Small intestine (tissue), 7 donors: ENCODE measurements around the gene XYLT1. TPM values are rescaled to one million over a fixed set of nuclear protein-coding genes. Genes with fewer than 3 reads are reported as not detected.

Experiments used
- DNase-seq, 2 donors: peaks; one replicate each; pipeline versions ENCODE4 v3.0.0 to v3.0.0-alpha.2; 2013
- FAIRE-seq: peaks from 2 replicates; lab custom pipeline; 2012; peaks lifted over from hg19 to GRCh38; lab: Jason Lieb, UNC
- H3K27ac ChIP-seq, 3 donors: one replicate each; pipeline ENCODE4 v1.5.1; 2013; ENCODE audit warnings: low read length in 2 of 3, mild to moderate bottlenecking in 2 of 3, control low read depth in 1 of 3, inconsistent platforms in 1 of 3, low read depth in 1 of 3, moderate library complexity in 1 of 3
- H3K27me3 ChIP-seq, 3 donors: one replicate each; pipeline ENCODE4 v1.6.1; 2013; ENCODE audit warnings: low read length in 3 of 3, inconsistent platforms in 1 of 3; ENCODE audit not compliant: control insufficient read depth in 3 of 3, insufficient read depth in 3 of 3
- H3K36me3 ChIP-seq, 3 donors: one replicate each; pipeline ENCODE4 v1.6.1; 2013; ENCODE audit warnings: low read length in 3 of 3, inconsistent platforms in 1 of 3, low read depth in 1 of 3, mild to moderate bottlenecking in 1 of 3, moderate library complexity in 1 of 3; ENCODE audit not compliant: control insufficient read depth in 3 of 3, insufficient read depth in 2 of 3
- H3K4me1 ChIP-seq, 3 donors: one replicate each; pipeline ENCODE4 v1.6.1; 2013; ENCODE audit warnings: low read length in 2 of 3, inconsistent platforms in 1 of 3, low read depth in 1 of 3, mild to moderate bottlenecking in 1 of 3, moderate library complexity in 1 of 3; ENCODE audit not compliant: control insufficient read depth in 3 of 3, insufficient read depth in 2 of 3
- H3K4me3 ChIP-seq, 3 donors: one replicate each; pipeline ENCODE4 v1.5.1; 2013; ENCODE audit warnings: low read length in 3 of 3, control low read depth in 1 of 3, inconsistent platforms in 1 of 3, low read depth in 1 of 3, mild to moderate bottlenecking in 1 of 3, moderate library complexity in 1 of 3
- H3K9me3 ChIP-seq, 2 donors: one replicate each; pipeline ENCODE4 v1.6.1; 2013; ENCODE audit warnings: low read depth in 1 of 2, low read length in 1 of 2; ENCODE audit not compliant: control insufficient read depth in 2 of 2, insufficient read depth in 1 of 2
- WGBS, 3 donors: extraction: QIAGEN DNeasy Blood & Tissue Kit; methylation state at CpG; one replicate each; pipeline ENCODE4 v1.1.7; 2013; 5-methylcytosine and 5-hydroxymethylcytosine counted together
- polyA plus RNA-seq, 4 donors: library from polyadenylated mRNA; stranded (reverse) in 3 of 4; unstranded in 1 of 4; fragments of 200-250 nt in 3 of 4; fragments of 120-200 nt in 1 of 4; gene quantifications; one replicate each; pipeline versions ENCODE4 v1.2.1 to v1.2.3, GENCODE V29; 2013
- donor health status: healthy with polysubstance abuse.
- donor health status: control.
- donor health status: control.
- donor health status: Bipolar disorder and iron deficiency.
- donor health status: healthy.

The XYLT1 gene
- polyA plus RNA-seq, 4 donors: 1.9 to 11.2 (median 4.1) TPM

GRCh38 chr16:17277981-17278381, 192.8 kb downstream of the XYLT1 start:
- DNase-seq (peak; percentile 70 to 79), FAIRE-seq (no peak)
- Histone ChIP-seq H3K4me1 (peaks cover 2 to 37% (median 18%) of the 10 kb centered on the region in 3 donors), H3K27me3 (no peaks in the 10 kb centered on the region), H3K4me3 (no peak overlapping the region), H3K36me3 (no peaks in the 10 kb centered on the region), H3K9me3 (no peaks in the 10 kb centered on the region), H3K27ac (peak overlapping the region in 1 of 3 donors; percentile 62)
- WGBS, 3 donors: 10 to 42% (median 32%) methylated on average over 10 of the region's 10 CpGs

GRCh38 chr16:17276610-17277009, 194.2 kb downstream of the XYLT1 start:
- H3K9me3 ChIP-seq: no peaks in the 10 kb centered on the region
- H3K36me3 ChIP-seq: no peaks in the 10 kb centered on the region
- peaks cover 5 to 39% (median 21%) of the 10 kb centered on the region in 3 donors for H3K4me1 ChIP-seq
- FAIRE-seq: no peak
- H3K27ac ChIP-seq: peak overlapping the region; percentile 80 to 97 (median 94)
- no peak overlapping the region for H3K4me3 ChIP-seq
- no peaks in the 10 kb centered on the region for H3K27me3 ChIP-seq
- 92 to 96% (median 94%) methylated on average over 10 of the region's 10 CpGs for WGBS, 3 donors
- no peak for DNase-seq

GRCh38 chr16:17276010-17276530, 194.7 kb downstream of the XYLT1 start:
- 26 to 59% (median 53%) methylated on average over 4 of the region's 4 CpGs for WGBS, 3 donors
- FAIRE-seq (no peak), DNase-seq (no peak)
- H3K27ac ChIP-seq: peak overlapping the region; percentile 80 to 97 (median 94)
- peaks cover 5 to 44% (median 19%) of the 10 kb centered on the region in 3 donors for H3K4me1 ChIP-seq
- H3K9me3 ChIP-seq: no peaks in the 10 kb centered on the region
- no peaks in the 10 kb centered on the region for H3K36me3 ChIP-seq
- H3K4me3 ChIP-seq: no peak overlapping the region
- no peaks in the 10 kb centered on the region for H3K27me3 ChIP-seq

GRCh38 chr16:17275076-17276009, 195.4 kb downstream of the XYLT1 start:
- DNase-seq: peak; percentile 96 to 100
- no peak for FAIRE-seq
- WGBS, 3 donors: 22 to 63% (median 40%) methylated on average over 9 of the region's 9 CpGs

GRCh38 chr16:17273142-17273561, 197.6 kb downstream of the XYLT1 start:
- FAIRE-seq (no peak), DNase-seq (peak; percentile 55 to 64)
- Histone ChIP-seq H3K27me3 (no peaks in the 10 kb centered on the region), H3K36me3 (no peaks in the 10 kb centered on the region), H3K4me3 (no peak overlapping the region), H3K27ac (peak overlapping the region in 2 of 3 donors; percentile 54 to 71), H3K4me1 (peaks cover 5 to 55% (median 21%) of the 10 kb centered on the region in 3 donors), H3K9me3 (no peaks in the 10 kb centered on the region)
- 46 to 54% (median 47%) methylated on average over 4 of the region's 4 CpGs for WGBS, 3 donors

More at GRCh38 chr16:17275076-17276009, 195.4 kb downstream of the XYLT1 start:
- peaks cover 5 to 51% (median 19%) of the 10 kb centered on the region in 3 donors for H3K4me1 ChIP-seq
- H3K4me3 ChIP-seq: no peak overlapping the region
- H3K27ac ChIP-seq: peak overlapping the region; percentile 80 to 97 (median 94)
- no peaks in the 10 kb centered on the region for H3K9me3 ChIP-seq
- no peaks in the 10 kb centered on the region for H3K36me3 ChIP-seq
- no peaks in the 10 kb centered on the region for H3K27me3 ChIP-seq

GRCh38 chr16:17272716-17273115, 198.0 kb downstream of the XYLT1 start:
- 78 to 80% (median 78%) methylated on average over 10 of the region's 10 CpGs for WGBS, 3 donors
- no peaks in the 10 kb centered on the region for H3K9me3 ChIP-seq
- H3K4me1 ChIP-seq: peaks cover 5 to 51% (median 20%) of the 10 kb centered on the region in 3 donors
- no peaks in the 10 kb centered on the region for H3K27me3 ChIP-seq
- no peaks in the 10 kb centered on the region for H3K36me3 ChIP-seq
- peak overlapping the region; percentile 24 to 54 (median 47) for H3K27ac ChIP-seq
- no peak overlapping the region for H3K4me3 ChIP-seq
- DNase-seq: no peak
- FAIRE-seq: no peak

GRCh38 chr16:17271687-17272086, 199.1 kb downstream of the XYLT1 start:
- no peak overlapping the region for H3K4me3 ChIP-seq
- H3K4me1 ChIP-seq: peaks cover 5 to 47% (median 17%) of the 10 kb centered on the region in 3 donors
- H3K9me3 ChIP-seq: no peaks in the 10 kb centered on the region
- DNase-seq (peak in 1 of 2 donors; percentile 54), FAIRE-seq (no peak)
- no peaks in the 10 kb centered on the region for H3K27me3 ChIP-seq
- H3K36me3 ChIP-seq: no peaks in the 10 kb centered on the region
- WGBS, 3 donors: 60 to 76% (median 67%) methylated on average over 4 of the region's 4 CpGs
- peak overlapping the region; percentile 28 to 65 (median 58) for H3K27ac ChIP-seq

- Histone ChIP-seq H3K4me3 (no peak overlapping the region), H3K27me3 (no peaks in the 10 kb centered on the region), H3K27ac (peak overlapping the region; percentile 47 to 65 (median 58)), H3K9me3 (no peaks in the 10 kb centered on the region), H3K36me3 (no peaks in the 10 kb centered on the region), H3K4me1 (peaks cover 3 to 39% (median 14%) of the 10 kb centered on the region in 3 donors)
- peak; percentile 57 to 68 for DNase-seq
- 19 to 62% (median 36%) methylated on average over 6 of the region's 6 CpGs for WGBS, 3 donors
- no peak for FAIRE-seq
These were observed 200.1 kb downstream of the XYLT1 start for GRCh38 chr16:17270683-17271109.
